Vagina (tissue), 2 donors: Measurements from ENCODE around the gene DENND4B.

ENCODE experiments used
- POLR2A ChIP-seq, 2 donors: fragments of 450-650 bp; IDR thresholded peaks; one replicate each; pipeline ENCODE4 v1.6.1; 2017; ENCODE audit warnings: antibody characterized with exemption in 2 of 2, mild to moderate bottlenecking in 2 of 2, moderate library complexity in 2 of 2
- POLR2AphosphoS5 ChIP-seq, 2 donors: sonication (generic); formaldehyde crosslinking; IDR thresholded peaks; one replicate each; pipeline ENCODE4 v1.9.0; 2017; ENCODE audit warnings: antibody characterized with exemption in 2 of 2, mild to moderate bottlenecking in 2 of 2, low read depth in 1 of 2; ENCODE audit not compliant: insufficient read depth in 1 of 2
- TF ChIP-seq, protein P1 (sequence below), 3 experiments: fragments of 450-650 bp in 2 of 3; fragments of 200-600 bp in 1 of 3; sonication (generic) in 1 of 3; IDR thresholded peaks; one replicate each; pipeline ENCODE4 v1.5.1; 2017 to 2019; ENCODE audit warnings: antibody characterized with exemption in 3 of 3, mild to moderate bottlenecking in 2 of 3, moderate library complexity in 2 of 3

DNA sequence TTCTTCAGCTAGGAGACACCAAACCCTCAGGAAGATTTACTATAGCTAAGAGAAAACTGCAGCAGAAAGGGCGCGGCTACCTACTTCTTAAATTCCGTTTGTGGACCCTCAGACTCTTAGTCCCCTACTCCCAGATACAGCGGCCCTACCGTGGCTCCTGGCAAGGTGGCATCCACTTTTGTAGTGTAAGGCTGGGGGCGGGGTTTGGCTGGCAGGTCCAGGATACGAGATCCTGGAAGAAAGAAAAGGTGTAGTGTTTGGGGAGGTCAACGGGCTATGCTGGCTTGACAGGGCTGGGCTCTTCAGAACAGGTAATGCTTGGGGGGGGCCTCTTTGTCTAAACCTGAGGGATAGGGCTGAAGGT lies 21.5 kb upstream of the DENND4B start:
- TF ChIP-seq POLR2A (IDR thresholded peaks at IDR 0.05) (no peak), POLR2AphosphoS5 (IDR thresholded peaks at IDR 0.05; ENCODE audit: insufficient read depth in 1 of 2, low read depth in 1 of 2) (no peak)
- TF ChIP-seq, protein P1, sequence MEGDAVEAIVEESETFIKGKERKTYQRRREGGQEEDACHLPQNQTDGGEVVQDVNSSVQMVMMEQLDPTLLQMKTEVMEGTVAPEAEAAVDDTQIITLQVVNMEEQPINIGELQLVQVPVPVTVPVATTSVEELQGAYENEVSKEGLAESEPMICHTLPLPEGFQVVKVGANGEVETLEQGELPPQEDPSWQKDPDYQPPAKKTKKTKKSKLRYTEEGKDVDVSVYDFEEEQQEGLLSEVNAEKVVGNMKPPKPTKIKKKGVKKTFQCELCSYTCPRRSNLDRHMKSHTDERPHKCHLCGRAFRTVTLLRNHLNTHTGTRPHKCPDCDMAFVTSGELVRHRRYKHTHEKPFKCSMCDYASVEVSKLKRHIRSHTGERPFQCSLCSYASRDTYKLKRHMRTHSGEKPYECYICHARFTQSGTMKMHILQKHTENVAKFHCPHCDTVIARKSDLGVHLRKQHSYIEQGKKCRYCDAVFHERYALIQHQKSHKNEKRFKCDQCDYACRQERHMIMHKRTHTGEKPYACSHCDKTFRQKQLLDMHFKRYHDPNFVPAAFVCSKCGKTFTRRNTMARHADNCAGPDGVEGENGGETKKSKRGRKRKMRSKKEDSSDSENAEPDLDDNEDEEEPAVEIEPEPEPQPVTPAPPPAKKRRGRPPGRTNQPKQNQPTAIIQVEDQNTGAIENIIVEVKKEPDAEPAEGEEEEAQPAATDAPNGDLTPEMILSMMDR (IDR thresholded peaks at IDR 0.05) = no peak
